ENCODE data around the gene ZDHHC6. TPM values are rescaled to one million over a fixed set of nuclear protein-coding genes. Genes with fewer than 3 reads are reported as not detected.
"Not testable (repeated sequence)": the region's sequence is repeated elsewhere in the genome, so short reads cannot be mapped to it uniquely, and the experiment has no call there.

Gene ZDHHC6
- polyA plus RNA-seq, 1 donor from 2014 or later: 50.5 TPM

GRCh38 chr10:112407696-112408095 lies 39.0 kb downstream of the ZDHHC6 start:
- no peaks in the 10 kb centered on the region for H3K27me3 ChIP-seq (ENCODE audit: insufficient read depth, low read depth, low read length)
- TF ChIP-seq TAF1 (IDR thresholded peaks at IDR 0.05; ENCODE audit: low read depth): no peak
- TF ChIP-seq CTCF (IDR thresholded peaks at IDR 0.05; ENCODE audit: poor library complexity, severe bottlenecking): no peak
- no peak for TF ChIP-seq SMC3 (conservative IDR thresholded peaks at IDR 0.05; ENCODE audit: poor library complexity)
- TF ChIP-seq EZH2 (IDR thresholded peaks at IDR 0.05; ENCODE audit: borderline replicate concordance, insufficient read depth, low read length, poor library complexity, severe bottlenecking): no peak
- no peak for TF ChIP-seq MXI1 (conservative IDR thresholded peaks at IDR 0.05; ENCODE audit: poor library complexity, severe bottlenecking)
- no peak for TF ChIP-seq RAD21 (conservative IDR thresholded peaks at IDR 0.05)
- no peak for TF ChIP-seq POLR2AphosphoS5 (IDR thresholded peaks at IDR 0.05)
- TF ChIP-seq EP300 (conservative IDR thresholded peaks at IDR 0.05; ENCODE audit: poor library complexity, severe bottlenecking): no peak
- no peak for TF ChIP-seq REST (IDR thresholded peaks at IDR 0.05; ENCODE audit: borderline replicate concordance)

GRCh38 chr10:112406806-112407205 lies 39.9 kb downstream of the ZDHHC6 start:
- not testable (repeated sequence) for H3K4me2 ChIP-seq (ENCODE audit: low read length); H3K27me3 ChIP-seq (ENCODE audit: insufficient read depth, low read depth, low read length); H3K9ac ChIP-seq (ENCODE audit: low read length); H3F3A ChIP-seq (ENCODE audit: insufficient read depth, low read length, poor library complexity, severe bottlenecking); H3K27ac ChIP-seq (ENCODE audit: low read length); H3K9me3 ChIP-seq (ENCODE audit: low read length); H3K9me2 ChIP-seq (ENCODE audit: insufficient read depth, low read length); H3K36me3 ChIP-seq (ENCODE audit: insufficient read depth, low read length); H4K20me1 ChIP-seq (ENCODE audit: insufficient read depth); H3K4me3 ChIP-seq (ENCODE audit: low read length); H2AFZ ChIP-seq (ENCODE audit: low read depth, low read length); H3K79me2 ChIP-seq (replicated peaks; ENCODE audit: insufficient read depth, low read length)

More at GRCh38 chr10:112407696-112408095, 39.0 kb downstream of the ZDHHC6 start:
- Histone ChIP-seq H3F3A (ENCODE audit: insufficient read depth, low read length, poor library complexity, severe bottlenecking) (no peaks in the 10 kb centered on the region), H4K20me1 (ENCODE audit: insufficient read depth) (no peaks in the 10 kb centered on the region), H3K4me2 (ENCODE audit: low read length) (no peak overlapping the region), H3K9me3 (ENCODE audit: low read length) (no peaks in the 10 kb centered on the region), H3K27ac (ENCODE audit: low read length) (no peak overlapping the region), H3K9me2 (ENCODE audit: insufficient read depth, low read length) (no peaks in the 10 kb centered on the region), H3K4me3 (ENCODE audit: low read length) (no peak overlapping the region), H3K36me3 (ENCODE audit: insufficient read depth, low read length) (no peaks in the 10 kb centered on the region), H2AFZ (ENCODE audit: low read depth, low read length) (no peak overlapping the region), H3K9ac (ENCODE audit: low read length) (no peak overlapping the region), H3K79me2 (replicated peaks; ENCODE audit: insufficient read depth, low read length) (no peaks in the 10 kb centered on the region)

- TF ChIP-seq EP300 (conservative IDR thresholded peaks at IDR 0.05; ENCODE audit: poor library complexity, severe bottlenecking) (no peak), TAF1 (IDR thresholded peaks at IDR 0.05; ENCODE audit: low read depth) (no peak), RAD21 (conservative IDR thresholded peaks at IDR 0.05) (no peak), REST (IDR thresholded peaks at IDR 0.05; ENCODE audit: borderline replicate concordance) (no peak), EZH2 (IDR thresholded peaks at IDR 0.05; ENCODE audit: borderline replicate concordance, insufficient read depth, low read length, poor library complexity, severe bottlenecking) (no peak), POLR2AphosphoS5 (IDR thresholded peaks at IDR 0.05) (no peak), SMC3 (conservative IDR thresholded peaks at IDR 0.05; ENCODE audit: poor library complexity) (no peak), CTCF (IDR thresholded peaks at IDR 0.05; ENCODE audit: poor library complexity, severe bottlenecking) (no peak)
- H3K79me2 ChIP-seq (replicated peaks; ENCODE audit: insufficient read depth, low read length): no peaks in the 10 kb centered on the region
Measured at GRCh38 chr10:112404617-112405016, 42.1 kb downstream of the ZDHHC6 start.

More at GRCh38 chr10:112404617-112405016, 42.1 kb downstream of the ZDHHC6 start:
- no peaks in the 10 kb centered on the region for H3K9me2 ChIP-seq (ENCODE audit: insufficient read depth, low read length)
- H3K36me3 ChIP-seq (ENCODE audit: insufficient read depth, low read length): no peaks in the 10 kb centered on the region
- H3K27ac ChIP-seq (ENCODE audit: low read length): no peak overlapping the region
- H4K20me1 ChIP-seq (ENCODE audit: insufficient read depth): no peaks in the 10 kb centered on the region
- no peak overlapping the region for H2AFZ ChIP-seq (ENCODE audit: low read depth, low read length)
- H3K4me2 ChIP-seq (ENCODE audit: low read length): no peak overlapping the region
- no peak overlapping the region for H3K9ac ChIP-seq (ENCODE audit: low read length)
- H3K27me3 ChIP-seq (ENCODE audit: insufficient read depth, low read depth, low read length): no peaks in the 10 kb centered on the region
- no peaks in the 10 kb centered on the region for H3F3A ChIP-seq (ENCODE audit: insufficient read depth, low read length, poor library complexity, severe bottlenecking)
- no peaks in the 10 kb centered on the region for H3K9me3 ChIP-seq (ENCODE audit: low read length)
- no peak overlapping the region for H3K4me3 ChIP-seq (ENCODE audit: low read length)
